ENCODE results near the gene AIF1.
A peak's percentile ranks its signal among the peaks of the same experiment; 100 is the strongest.

Gene AIF1

GRCh38 chr6:31621320-31621939 is 6.4 kb downstream of the AIF1 start:
- DNase-seq, result no peak

DNA sequence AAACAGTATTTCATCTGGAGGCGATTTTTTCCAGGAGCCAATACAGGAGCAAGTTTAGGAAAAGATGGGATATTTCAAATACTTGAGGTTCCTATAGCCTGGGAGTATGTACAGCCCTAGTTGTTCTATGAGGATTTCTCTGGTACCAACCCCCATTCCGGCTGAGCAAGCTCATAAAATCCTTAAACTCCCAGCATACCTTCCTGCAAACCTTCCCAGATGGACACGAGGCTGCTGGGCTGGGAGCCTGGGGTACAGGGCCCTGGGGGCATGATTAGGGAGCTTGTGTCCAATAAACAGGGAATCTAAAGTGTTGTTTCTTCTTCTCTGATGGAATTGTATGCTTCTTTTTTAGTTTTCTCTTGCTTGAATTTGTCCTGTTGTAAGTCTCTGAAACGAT is 7.0 kb downstream of the AIF1 start:
- DNase-seq, result peak; percentile 38

DNA sequence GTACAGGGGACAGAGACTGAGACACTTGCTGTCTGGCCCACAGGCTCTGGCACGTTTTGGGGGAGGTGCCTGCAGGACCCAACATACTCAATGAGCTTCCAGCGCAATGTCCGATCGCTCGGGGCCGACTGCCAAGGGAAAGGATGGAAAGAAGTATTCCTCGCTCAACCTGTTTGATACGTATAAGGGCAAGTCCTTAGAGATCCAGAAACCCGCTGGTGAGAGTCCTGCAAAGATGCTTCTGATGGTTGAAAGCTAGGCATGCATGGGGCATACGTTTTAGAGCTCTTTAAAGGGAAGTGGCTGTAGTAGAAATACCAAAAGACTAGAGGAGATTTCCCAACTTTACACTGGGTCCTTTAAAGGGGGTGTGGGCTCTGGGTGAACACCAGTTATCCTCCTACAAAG is 7.7 kb downstream of the AIF1 start:
- no peak for DNase-seq

GRCh38 chr6:31624070-31624469 is 9.0 kb downstream of the AIF1 start:
- no peak for DNase-seq

DNA sequence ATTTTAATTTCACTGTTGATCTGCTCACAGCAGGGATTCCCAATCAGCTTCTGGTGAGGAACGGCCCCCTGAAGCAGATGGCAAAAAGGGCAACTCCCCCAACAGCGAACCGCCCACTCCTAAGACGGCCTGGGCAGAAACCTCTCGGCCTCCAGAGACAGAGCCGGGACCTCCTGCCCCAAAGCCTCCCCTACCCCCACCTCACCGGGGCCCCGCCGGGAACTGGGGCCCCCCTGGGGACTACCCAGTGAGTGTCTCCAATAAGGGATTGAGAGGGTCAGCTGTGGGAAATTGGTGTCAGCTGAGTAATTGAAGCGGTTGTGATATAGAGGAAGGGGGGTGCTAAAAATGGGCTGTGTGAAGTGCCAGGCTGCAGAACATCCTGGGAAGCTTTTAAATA is 11.9 kb downstream of the AIF1 start:
- no peak for DNase-seq

DNA sequence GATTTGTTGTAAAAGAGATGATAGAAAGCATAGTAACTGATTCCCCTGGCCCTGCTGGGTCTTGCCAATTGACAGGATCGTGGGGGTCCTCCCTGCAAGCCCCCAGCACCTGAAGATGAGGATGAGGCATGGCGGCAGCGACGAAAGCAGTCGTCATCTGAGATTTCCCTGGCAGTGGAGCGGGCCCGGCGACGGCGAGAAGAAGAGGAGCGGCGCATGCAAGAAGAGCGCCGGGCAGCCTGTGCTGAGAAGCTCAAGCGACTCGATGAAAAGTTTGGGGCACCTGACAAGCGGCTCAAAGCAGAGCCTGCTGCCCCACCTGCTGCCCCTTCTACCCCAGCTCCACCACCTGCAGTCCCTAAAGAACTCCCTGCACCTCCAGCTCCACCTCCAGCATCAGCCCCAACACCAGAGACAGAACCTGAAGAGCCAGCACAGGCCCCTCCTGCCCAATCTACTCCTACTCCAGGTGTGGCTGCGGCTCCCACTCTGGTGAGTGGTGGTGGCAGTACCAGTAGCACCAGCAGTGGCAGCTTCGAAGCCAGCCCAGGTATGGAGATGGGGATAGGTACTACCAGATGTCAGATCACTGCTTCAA is 12.8 kb downstream of the AIF1 start:
- no peak for DNase-seq

- DNase-seq, result no peak
These were observed 14.0 kb downstream of the AIF1 start for GRCh38 chr6:31629014-31629413.

DNA sequence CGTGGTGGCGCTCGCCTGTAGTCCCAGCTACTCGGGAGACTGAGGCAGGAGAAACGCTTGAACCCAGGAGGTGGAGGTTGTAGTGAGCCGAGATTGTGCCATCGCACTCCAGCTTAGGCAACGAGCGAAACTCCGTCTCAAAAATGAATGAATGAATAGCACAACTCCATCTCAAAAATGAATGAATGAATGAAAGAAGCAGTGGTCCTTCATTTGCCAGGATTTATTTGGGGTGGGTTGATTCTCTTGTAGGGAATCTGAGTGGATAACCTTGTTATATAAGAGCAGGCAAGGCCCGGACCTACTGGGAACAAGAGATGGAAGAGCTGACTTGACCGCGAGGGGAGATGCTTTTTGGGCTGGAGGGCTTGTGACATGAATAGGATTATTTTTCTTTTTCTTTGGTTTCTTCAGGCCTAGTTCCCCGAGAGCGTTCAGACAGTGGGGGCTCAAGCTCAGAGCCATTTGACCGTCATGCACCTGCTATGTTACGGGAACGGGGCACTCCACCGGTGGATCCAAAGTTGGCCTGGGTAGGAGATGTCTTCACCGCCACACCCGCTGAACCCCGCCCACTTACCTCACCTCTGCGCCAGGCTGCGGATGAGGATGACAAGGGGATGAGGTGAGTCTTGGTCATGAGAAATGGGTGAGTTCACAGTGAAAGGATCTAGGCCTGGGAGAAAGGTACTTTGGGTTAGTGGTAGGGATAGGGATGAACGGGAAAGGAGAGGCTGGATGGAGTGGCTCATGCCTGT is 15.3 kb downstream of the AIF1 start:
- DNase-seq, result no peak

GRCh38 chr6:31631209-31631608 is 16.2 kb downstream of the AIF1 start:
- no peak for DNase-seq

- no peak for DNase-seq
These were observed 16.7 kb downstream of the AIF1 start for GRCh38 chr6:31631681-31632278.

GRCh38 chr6:31632279-31632946 is 17.4 kb downstream of the AIF1 start:
- no peak for DNase-seq

- DNase-seq, result no peak
These were observed 18.4 kb downstream of the AIF1 start for GRCh38 chr6:31633447-31633846.

- no peak for DNase-seq
These were observed 19.1 kb downstream of the AIF1 start for GRCh38 chr6:31634131-31634530.

- DNase-seq, result no peak
These were observed 20.0 kb downstream of the AIF1 start for GRCh38 chr6:31634969-31635575.

DNA sequence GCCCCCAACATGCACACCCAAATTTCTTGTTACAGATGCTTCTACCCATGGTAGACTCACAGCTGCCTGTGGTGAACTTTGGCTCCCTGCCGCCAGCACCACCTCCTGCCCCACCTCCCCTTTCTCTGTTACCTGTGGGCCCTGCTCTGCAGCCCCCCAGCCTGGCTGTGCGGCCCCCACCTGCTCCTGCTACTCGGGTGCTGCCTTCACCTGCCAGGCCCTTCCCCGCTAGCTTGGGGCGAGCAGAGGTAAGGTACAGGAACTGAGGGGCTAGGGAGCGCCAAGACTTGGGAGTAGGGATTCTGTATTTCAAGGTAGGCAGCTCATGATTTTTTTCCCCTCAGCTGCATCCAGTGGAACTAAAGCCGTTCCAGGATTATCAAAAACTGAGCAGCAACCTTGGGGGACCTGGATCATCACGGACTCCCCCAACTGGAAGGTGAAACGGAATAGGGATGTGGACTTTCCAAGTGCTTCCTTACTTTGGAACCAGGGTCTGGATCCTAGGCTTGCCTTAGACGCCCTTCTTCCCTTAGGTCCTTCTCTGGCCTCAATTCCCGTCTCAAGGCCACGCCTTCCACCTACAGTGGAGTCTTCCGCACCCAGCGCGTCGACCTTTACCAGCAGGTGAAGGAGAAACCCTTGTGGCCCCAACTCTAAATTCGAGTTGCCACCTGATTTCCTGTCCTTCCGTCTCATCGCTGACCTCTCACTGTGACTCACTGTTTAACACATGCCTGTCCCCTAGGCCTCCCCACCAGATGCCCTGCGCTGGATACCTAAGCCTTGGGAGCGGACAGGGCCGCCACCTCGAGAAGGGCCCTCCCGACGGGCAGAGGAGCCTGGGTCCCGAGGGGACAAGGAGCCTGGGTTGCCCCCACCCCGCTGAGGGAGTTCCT is 21.9 kb downstream of the AIF1 start:
- no peak for DNase-seq

DNA sequence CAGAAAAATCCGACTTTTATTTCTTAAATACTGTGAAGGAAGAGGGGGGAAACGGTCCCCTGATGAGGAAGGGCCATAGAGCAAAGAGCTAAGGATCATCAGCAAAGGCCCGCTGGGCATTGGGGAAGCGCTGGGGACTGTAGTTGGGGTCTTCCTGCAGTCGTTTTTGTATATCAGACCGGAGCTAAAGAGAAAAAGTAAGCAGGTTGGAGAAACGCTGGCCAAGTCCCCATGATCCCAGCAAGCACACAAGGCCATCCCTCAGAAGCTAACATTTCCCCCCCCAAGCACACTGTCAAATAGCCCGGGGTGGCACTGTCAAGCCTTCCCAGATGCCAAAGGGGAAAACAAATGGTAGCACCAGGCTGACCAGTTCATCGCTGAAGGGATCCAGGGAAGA is 24.0 kb downstream of the AIF1 start:
- DNase-seq, result no peak

- peak; percentile 40 for DNase-seq
These were observed 24.4 kb downstream of the AIF1 start for GRCh38 chr6:31639449-31639861.

DNA sequence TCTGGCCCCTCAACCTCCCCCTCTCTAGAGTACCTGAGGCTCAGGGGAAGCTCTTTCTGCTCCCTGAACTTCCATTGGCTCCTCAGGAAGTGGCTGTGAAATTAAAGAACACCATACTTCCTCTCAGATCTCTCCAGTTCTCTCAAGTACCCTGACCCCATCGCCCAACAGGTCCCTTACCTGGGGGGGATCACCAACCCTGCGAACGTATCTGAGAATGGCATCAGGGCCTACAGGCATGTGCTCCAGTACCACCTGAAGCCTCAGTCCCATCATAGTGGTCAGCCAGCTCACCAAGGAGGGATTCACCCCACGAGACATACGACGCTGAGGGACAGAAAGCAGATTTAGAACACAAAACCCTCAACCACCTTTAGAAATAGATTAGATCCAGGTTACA is 25.6 kb downstream of the AIF1 start:
- no peak for DNase-seq

DNA sequence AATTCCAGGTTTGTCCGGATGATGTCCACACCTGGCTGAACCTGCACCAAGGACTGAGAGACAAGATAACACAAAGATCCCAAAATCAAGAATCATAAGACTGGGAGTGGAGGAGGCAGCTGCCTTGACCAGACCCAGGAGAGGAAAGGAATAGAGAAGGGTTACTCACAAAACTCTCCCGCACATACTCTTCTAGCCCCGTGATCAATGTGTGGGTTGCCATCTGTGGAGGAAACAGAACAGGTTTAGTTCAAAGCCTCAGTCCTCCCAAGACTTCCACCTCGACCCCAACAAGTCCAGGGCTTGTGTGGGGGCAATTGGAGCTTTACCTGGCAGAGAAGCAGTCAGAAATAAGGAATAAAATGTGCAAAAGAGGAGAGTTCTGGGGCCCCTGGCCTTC is 26.3 kb downstream of the AIF1 start:
- no peak for DNase-seq

DNA sequence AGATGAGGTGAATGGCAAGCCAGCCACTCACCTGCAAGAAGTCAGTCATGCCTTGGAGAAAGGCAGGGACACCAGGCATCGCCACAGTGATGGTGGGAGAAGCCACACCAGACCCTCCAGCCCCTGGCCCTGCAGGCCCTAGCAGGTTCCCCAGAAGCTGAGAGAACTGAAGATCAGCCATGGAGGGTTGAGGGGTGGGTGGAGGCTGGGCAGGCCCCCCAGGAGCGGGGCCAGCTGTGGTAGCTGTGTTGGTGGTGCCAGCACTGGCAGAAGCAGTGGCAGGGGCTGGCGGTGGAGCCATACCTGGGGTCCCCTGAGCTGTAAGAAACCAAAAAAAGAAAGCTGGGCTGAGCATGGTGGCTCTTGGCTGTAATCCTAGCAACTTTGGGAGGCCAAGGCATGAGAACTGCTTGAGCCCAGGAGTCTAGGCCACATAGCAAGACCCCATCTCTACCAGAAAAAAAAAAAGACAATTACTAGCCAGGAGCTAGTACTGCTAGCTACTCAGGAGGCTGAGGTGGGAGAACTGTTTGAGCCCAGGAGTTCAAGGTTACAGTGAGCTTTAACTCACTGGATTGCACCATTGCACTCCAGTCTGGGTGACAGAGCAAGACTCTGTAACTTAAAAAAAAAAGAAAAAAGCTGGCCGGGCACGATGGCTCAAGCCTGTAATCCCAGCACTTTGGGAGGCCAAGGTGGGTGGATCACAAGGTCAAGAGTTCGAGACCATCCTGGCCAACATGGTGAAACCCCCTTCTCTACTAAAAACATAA is 27.9 kb downstream of the AIF1 start:
- DNase-seq, result no peak

GRCh38 chr6:31643818-31644454 is 28.9 kb downstream of the AIF1 start:
- no peak for DNase-seq
